GM19467 (cell line): ENCODE results near the gene COA8.

Experiments used
- ATAC-seq: cut with Tn5 transposase; IDR thresholded peaks from one replicate; pipeline ENCODE4 v1.9.1; 2021; ENCODE audit warnings: mild to moderate bottlenecking, moderate library complexity; ENCODE audit not compliant: unreplicated experiment

The COA8 gene

DNA sequence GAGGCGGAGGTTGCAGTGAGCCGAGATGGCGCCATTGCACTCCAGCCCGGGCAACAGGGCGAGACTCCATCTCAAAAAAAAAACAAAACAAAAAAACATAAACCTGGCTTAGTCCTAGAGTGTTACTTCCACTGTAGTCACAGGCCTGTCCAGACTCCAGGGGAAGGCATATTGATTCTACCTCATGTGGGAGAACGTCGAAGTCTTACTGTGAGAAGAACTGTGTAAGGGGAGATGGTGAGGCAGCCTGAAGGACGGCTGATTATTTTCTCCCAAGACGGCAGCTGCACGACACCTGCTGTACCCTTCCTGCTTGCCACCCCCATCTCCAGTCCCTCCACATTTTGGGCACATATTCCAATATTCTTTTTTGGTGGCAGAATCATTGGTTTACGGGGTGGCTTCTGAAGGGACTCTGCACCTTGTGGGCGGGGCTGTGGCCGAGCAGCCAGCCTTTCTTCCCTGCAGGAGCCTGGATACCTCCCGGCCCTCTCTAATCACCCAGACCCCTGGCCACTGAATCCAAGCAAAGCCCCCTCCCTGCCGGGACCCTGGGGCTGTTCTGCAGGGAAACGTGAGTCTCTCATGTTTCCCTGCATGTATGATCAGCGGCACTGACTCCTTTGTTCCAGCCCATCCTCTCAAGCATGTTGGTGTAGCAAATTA, 54.0 kb downstream of the COA8 start:
- no peak for ATAC-seq

DNA sequence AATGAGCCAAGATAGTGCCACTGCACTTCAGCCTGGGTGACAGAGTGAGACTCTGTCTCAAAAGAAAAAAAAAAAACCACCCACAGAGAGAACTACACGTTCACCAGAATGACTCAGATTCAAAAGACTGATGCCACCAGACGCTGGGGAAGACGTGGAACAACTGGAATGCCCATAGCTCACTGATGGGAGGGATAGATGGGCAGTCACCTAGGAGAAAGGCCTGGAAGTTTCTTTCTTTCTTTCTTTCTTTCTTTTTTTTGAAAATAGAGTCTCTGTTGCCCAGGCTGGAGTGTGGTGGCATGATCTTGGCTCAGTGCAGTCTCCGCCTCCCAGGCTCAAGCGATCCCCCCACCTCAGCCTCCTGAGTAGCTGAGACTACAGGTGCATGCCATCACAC, 56.3 kb downstream of the COA8 start:
- no peak for ATAC-seq

DNA sequence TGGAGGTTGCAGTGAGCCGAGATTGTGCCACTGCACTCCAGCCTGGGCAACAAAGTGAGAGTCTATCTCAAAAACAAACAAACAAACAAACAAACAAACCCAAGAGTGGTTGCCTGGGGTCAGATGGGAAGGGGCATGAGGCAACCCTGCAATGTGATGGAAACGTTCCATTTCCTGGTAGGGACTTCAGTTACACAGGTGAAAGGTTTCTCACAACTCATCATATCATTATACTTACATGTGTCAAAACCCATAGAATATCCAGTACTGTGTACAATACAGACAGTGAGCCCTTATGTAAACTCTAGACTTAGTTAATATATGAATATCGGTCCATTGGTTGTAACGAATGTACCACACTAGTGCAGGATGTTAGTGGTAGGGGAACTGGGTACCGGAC, 59.1 kb downstream of the COA8 start:
- ATAC-seq, result no peak

DNA sequence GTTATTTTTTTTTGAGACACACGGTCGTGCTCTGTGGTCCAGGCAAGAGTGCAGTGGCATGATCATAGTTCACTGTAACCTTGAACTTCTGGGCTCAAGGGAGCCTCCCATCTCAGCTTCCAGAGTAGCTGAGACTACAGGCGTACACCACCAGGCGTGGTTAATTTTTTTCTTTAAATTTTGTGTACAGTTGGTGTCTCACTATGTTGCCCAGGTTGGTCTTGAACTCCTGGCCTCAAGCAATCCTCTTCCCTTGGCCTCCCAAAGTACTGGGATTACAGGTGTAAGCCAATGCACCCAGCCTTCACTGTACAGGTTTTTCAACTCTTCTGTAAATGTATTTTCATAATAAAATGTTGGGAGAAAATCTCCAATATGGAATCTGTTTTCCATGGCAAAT, 60.5 kb downstream of the COA8 start:
- ATAC-seq, result no peak

DNA sequence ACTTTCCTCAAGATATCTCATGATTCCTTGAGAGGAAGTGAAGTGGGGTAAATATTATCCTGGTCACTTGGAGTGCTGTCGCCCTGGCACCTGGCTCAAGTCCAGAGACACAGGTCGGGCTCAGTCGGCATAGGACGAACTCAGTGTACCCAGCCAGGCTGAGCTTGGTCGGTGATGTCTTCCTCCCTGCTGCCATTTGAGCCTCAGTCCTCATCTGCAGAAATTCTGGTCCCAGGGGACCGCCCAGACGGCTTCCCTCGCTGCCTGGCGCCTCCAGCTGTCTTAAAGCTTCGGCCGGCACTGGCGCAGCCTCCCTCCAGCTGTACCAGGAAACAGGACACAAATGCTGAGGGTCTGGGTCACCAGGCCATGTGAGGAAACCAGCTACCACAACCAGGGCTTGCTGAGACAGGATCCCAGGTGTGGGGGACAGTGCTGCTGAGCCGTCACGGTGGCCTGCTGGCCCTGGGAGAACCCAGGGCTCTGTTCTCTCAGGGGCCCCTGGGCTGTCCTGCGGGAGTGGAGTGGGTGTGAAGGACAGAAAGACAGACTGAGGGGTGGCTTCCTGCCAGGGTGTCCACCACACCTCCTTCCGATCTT, 61.2 kb downstream of the COA8 start:
- no peak for ATAC-seq

DNA sequence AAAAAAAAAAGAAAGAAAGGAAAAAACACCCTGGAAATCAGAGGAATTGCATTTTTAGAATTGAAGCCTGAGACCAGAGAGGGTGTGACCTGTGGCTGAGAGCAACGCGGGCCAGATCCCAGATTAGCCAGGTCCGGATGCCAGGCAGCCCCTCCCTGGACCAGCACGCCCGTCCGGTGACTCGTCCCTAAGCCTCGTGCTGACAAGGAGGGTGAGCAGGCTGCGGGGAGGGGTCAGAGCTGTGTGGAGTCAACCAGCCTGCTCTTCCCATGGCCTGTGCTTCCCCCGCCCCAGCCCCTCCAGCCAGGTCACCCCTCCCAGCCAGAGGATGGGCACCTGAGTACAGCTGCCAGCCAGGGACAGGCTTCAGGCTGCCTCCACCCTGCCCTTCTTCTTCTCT, 62.1 kb downstream of the COA8 start:
- ATAC-seq, result no peak

DNA sequence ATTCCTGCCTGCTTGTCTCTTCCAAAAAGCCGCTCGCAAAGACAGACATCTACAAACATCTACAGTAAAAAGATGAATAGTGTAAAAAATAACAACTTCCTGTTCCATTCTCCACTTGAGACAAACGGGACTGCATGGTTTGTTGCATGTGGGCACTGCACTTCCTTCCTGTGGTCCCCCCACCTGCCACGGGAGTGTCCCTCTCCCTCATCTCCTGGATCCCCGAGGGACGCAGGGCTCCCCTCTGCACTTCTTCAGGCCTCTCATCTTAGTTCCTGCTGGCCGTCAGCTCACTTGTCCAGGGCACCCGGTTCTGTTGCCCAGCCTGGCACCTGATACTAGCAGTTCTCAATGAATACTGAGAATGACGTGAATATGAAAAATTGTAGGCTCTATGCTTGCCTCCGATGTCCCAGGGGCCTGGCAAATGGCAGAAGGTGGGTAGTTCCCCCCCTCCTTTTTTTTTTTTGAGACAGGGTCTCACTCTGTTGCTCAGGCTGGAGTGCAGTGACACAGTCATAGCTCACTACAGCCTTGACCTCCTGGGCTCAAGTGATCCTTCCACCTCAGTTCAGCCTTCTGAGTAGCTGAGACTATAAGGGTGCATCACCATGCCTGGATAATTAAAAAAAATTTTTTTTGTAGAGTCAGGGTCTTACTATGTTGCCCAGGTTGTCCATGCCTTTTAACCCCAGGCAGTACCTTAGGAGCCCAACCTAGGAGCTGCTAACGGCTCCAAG, 62.8 kb downstream of the COA8 start:
- no peak for ATAC-seq

DNA sequence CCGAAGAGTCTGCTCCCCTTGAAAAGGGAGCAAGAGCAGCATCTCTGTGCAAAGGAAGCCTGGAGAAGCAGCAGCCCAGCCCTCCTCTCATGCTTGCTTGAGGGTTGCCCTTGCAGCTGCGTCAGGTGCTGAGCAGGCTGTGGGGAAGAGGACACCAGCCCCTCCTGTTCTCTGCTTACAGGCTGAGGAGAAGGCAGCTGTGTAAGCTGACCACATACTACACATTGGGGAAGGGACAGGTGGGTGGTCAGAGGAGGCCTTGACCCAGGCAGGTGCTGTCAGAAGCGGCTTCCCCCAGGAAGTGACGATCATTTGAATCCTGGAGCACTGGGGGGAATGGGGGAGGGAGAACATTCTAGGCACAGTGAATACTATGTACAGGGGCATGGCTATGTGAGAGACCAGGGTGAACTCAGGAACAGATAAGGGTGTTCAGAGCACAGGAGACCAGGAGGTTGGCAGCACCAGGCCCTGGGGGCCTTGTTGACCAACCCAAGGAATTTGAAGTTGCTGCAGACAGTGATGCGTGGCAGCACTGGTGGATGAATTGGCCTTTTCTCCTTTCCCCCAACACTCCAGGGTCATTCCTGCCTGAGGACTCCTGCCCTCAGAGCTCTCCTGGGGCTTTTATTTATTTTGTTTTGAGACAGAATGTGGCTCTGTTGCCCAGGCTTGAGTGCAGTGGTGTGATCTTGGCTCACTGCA, 63.5 kb downstream of the COA8 start:
- no peak for ATAC-seq

DNA sequence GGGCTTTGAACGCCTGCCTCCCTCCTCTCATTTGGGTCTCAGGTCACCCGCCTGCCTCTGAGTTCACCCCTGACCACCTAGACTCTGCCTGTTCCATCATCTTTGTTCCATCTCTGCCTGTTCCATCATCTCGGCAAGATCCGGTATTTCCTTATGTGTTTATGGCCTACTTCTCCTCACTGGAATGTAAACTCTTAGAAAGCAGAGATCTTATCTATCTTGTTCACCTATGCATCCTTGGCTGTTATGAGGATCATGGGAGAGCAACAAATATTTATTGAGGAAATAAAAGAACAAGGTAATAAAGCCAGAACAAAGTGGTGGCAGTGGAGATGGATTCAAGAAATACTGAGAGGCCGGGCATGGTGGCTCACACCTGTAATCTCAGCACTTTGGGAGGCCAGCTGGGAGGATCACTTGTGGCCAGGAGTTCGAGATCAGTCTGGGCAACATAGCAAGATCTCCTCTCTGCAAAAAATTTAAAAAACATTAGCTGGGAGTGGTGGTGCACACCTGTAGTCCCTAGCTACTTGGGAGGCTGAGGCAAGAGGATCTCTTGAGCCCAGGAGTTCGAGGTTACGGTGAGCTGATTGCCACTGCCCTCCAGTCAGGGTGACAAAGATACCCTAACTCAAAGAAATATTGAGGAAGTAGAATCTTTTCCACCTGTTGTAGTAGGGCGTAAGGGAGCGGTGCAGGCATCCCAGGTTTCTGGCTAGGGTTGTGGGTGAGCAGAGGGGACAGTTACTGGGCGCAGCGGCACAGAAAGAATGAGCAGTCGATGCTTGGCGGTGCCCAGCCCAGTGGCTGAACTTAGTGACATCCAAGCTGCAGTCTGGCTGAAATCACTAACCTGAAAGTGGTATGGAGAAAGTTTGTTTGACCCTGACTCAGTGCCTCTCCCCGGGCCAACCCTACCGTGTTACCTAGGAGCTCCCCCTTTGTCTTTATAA, 64.6 kb downstream of the COA8 start:
- no peak for ATAC-seq

DNA sequence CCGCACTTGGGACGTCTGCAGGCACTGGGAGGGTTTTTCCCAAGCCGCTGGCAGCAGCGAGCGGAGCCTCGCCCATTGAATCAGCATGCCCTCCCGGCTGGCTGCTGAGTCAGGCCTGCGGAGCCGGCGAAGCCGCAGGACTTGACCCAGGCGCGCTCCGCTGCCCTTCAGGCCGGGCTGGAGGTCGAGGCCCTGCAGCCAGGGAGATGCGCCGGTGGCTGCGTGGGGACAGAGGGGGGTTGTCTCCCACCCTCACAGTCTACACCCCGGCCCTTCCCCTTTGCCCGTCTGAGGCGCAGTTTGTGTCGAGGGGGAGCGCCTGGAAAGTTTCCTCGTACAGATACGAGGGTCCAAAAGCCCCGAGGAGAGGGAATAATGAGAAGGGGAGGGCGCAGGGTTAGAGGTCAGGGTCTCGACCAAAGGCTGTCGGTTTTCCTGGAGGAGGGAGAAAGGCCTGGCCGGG, 65.5 kb downstream of the COA8 start:
- ATAC-seq, result no peak

DNA sequence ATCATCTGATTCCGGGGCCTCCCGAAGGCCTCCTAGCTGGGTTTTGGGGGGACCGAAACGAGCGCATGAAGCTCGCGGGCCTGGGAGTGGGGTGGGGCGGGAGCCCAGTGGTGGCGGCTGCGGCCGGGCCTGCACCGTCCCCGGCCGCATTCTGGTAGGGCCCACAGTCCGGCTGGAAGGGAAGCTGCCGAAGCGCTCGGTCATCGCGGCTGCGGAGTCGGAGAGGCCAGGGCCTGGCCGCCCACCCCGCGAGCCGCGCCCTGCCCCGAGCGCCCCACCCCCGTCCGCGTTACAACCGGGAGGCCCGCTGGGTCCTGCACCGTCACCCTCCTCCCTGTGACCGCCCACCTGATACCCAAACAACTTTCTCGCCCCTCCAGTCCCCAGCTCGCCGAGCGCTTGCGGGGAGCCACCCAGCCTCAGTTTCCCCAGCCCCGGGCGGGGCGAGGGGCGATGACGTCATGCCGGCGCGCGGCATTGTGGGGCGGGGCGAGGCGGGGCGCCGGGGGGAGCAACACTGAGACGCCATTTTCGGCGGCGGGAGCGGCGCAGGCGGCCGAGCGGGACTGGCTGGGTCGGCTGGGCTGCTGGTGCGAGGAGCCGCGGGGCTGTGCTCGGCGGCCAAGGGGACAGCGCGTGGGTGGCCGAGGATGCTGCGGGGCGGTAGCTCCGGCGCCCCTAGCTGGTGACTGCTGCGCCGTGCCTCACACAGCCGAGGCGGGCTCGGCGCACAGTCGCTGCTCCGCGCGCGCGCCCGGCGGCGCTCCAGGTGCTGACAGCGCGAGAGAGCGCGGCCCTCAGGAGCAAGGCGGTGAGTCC, 66.1 kb downstream of the COA8 start, which contains the start of gene KLC1:
TSS of gene KLC1 (plus strand) at position 528 of the 819 bp plus-strand sequence. CDS start 25,354 bp downstream, outside the sequence.
- no peak for ATAC-seq

DNA sequence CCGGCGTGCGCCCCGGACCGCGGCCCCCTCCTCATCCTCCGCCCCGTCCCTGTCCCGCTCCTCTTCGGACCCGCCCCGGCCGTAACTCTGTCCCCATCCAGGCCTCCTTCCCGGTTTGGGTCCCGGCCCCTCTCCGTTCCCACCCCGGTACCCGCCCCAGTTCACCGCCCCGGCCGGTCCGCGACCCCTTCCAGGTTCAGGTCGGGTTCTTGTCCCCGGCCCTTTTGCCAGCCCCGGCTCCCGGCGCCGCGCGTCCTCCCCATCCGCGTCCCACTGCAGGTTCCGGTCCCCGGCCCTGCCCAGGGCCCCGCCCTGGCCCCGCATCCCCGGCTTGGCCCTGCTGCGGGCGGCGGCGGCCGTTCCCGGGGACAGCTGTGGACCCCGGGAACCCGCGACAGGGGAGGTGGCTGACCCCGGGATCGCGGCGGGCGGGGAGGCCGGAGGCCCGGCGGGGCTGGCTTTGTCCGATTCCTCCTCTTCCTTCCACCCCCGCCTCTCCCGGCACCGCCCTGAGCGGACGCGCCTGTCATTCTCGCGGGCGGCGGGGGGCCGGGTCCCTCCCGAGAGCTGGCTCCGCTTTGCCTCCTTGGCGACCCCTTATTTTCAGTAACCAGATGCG, 66.9 kb downstream of the COA8 start:
- ATAC-seq, result no peak

DNA sequence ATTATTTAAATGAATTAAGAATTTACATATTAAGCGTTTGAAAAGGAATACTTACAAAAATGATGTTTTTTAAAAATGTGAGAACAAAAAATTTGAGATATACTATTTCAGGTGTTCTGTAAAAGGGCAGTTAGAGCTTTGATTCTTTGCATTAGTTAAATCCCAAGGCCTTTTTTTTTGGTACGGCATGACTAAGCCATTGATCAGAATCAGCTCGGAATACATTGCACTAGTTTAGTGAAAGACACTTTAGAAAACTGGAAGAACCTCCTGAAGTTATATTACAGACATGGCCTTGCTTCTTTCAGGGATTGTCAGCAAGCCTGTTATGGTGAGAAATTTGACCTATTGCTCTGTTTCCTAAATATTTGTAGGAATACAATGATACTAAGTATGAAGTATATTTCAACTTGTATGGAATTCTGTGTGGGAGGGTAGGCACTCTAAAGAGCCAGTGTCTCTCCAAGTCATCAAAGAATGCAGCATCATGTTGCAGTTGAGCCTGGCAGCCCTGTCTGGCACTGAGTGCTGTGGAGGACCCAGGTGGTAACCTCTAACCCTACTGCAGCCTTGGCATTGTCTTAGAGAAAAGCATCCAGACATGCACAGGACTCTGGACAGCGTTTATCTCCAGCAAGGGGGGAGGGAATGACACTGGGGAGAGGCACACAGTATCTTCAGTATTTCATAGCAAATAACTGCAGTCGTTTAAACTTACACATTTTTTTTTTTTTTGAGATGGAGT, 67.8 kb downstream of the COA8 start:
- ATAC-seq, result no peak

DNA sequence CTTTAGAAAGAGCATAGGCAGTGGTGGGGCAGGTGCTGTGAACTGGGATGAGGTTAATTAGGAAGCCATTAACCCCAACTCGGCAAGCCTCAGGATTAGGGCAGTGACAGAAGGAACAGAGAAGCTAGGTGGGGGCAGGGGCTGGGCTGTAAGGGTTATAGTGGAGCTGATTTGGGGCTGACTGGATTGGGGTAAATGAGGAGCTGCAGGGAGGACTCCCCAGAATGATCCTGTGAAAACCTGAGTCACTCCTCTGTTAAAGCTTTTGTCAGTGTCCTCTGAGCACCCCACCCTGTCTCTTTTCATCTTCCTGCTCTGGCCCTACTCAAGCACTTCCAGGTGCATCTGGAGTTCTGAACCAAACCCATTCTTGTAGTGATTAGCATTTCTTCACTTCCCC, 70.6 kb downstream of the COA8 start:
- ATAC-seq, result no peak

DNA sequence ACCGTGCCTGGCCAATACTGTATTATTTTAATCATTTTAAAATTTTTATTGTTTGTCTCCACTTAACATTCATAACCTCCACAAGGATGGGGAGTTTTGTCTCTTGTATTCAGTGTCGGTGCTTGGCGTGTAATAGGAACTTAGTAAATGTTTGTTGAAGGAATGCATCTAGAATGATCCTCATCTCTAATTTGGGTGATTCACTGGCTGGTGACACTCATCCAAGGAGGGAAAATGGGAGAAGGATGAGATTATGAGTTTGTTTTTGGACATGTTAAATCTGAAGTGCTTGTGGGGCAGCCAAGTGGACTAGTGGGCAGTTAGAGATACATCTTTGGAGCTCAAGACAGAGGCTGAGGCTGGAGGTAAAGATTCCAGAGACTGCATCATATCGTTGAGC, 71.4 kb downstream of the COA8 start:
- no peak for ATAC-seq

DNA sequence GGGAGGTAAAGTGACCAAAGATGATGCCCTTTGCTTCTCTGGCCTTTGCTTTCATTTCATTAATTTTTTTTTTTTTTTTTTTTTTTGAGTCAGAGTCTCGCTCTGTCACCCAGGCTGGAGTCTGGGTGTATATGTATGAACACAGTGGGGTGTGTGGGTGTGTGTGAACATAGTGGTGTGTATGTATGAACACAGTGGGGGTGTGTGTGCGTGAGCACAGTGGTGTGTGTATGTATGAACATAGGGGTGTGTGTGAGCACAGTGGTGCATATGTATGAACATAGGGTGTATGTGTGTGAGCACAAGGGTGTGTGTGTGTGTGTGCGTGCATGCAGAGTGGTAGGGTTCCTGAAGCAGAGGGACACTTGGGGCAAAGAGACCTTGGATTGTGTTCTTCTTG, 75.8 kb downstream of the COA8 start:
- no peak for ATAC-seq
